ENCODE data around the gene SCG5.

The SCG5 gene

DNA sequence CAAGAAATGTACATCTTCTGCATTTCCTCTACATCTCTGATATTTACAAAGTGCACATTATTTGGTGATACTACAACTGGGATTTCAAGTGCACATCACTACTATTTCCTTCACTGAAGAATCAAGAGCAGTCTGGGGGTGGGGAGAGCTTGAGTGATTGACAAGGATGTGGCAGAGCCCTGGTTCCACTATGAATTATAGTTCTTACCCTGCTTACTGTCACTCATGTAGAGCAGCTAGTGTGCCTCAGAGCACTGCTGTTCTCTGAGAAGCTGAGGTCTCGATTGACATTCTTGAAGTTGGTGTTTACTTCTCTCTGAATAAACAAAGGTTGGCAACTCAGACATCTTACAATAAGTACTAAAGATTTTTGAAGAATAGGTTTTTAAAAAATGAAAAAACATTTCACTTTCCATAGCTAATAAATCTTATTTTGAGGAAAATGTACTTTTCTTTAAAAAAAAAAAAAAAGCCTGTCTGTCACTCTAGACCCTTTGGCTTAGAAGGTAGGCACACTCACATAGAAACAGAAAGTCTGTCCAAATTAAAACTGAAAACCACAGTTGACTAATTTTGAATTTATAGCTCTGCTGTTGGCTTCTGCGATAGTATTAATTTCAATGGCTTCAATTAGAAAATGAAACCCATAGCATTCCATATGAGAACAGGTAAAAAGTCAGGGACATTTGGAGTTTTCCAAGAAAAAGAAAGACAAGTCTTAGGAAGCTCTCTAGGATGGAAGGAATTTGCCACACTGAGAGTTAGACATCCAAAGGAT, 81.8 kb downstream of the SCG5 start:
- no peak for DNase-seq (ENCODE audit: low read depth)

DNA sequence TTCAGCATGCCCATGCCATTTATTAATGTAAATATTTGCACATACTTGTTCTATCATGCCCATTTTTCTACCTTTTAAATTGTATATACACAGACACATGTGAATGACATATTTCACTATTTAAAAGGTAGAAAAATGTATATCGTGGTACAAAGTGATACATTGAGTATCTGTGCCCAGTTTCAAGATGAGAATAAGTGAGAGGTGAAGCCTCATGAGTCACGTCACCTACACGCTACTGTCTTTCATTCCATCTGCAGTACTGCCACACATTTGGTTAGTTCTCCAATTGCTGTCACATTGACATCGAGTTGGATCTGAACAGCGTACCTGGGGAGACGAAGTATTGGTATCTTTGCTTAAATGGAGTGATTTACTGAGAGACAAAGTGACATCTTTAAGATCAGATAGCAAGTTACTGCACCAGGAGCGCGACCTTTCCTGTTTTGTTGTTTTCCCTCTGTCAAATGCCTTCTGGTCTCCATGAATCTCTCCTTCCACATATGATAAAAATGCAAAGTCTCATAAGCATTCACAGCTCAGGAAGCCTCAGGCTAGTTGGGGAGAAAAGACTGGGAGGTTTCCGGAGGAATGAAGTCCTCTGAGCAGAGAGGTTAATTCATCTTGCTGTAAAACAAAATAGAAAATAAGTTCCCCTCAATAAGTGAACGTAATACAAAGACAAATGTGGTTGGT, 88.3 kb downstream of the SCG5 start:
- DNase-seq (ENCODE audit: low read depth), result no peak

DNA sequence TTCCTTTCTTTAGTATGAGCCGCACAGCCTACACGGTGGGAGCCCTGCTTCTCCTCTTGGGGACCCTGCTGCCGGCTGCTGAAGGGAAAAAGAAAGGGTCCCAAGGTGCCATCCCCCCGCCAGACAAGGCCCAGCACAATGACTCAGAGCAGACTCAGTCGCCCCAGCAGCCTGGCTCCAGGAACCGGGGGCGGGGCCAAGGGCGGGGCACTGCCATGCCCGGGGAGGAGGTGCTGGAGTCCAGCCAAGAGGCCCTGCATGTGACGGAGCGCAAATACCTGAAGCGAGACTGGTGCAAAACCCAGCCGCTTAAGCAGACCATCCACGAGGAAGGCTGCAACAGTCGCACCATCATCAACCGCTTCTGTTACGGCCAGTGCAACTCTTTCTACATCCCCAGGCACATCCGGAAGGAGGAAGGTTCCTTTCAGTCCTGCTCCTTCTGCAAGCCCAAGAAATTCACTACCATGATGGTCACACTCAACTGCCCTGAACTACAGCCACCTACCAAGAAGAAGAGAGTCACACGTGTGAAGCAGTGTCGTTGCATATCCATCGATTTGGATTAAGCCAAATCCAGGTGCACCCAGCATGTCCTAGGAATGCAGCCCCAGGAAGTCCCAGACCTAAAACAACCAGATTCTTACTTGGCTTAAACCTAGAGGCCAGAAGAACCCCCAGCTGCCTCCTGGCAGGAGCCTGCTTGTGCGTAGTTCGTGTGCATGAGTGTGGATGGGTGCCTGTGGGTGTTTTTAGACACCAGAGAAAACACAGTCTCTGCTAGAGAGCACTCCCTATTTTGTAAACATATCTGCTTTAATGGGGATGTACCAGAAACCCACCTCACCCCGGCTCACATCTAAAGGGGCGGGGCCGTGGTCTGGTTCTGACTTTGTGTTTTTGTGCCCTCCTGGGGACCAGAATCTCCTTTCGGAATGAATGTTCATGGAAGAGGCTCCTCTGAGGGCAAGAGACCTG, 89.5 kb downstream of the SCG5 start:
- no peak for DNase-seq (ENCODE audit: low read depth)

DNA sequence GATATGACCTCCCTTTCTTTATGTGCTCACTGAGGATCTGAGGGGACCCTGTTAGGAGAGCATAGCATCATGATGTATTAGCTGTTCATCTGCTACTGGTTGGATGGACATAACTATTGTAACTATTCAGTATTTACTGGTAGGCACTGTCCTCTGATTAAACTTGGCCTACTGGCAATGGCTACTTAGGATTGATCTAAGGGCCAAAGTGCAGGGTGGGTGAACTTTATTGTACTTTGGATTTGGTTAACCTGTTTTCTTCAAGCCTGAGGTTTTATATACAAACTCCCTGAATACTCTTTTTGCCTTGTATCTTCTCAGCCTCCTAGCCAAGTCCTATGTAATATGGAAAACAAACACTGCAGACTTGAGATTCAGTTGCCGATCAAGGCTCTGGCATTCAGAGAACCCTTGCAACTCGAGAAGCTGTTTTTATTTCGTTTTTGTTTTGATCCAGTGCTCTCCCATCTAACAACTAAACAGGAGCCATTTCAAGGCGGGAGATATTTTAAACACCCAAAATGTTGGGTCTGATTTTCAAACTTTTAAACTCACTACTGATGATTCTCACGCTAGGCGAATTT, 91.2 kb downstream of the SCG5 start:
- no peak for DNase-seq (ENCODE audit: low read depth)

DNA sequence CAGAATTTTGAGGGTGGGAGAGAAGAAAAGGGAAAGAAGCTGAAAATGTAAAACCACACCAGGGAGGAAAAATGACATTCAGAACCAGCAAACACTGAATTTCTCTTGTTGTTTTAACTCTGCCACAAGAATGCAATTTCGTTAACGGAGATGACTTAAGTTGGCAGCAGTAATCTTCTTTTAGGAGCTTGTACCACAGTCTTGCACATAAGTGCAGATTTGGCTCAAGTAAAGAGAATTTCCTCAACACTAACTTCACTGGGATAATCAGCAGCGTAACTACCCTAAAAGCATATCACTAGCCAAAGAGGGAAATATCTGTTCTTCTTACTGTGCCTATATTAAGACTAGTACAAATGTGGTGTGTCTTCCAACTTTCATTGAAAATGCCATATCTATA, 91.8 kb downstream of the SCG5 start:
- no peak for DNase-seq (ENCODE audit: low read depth)

DNA sequence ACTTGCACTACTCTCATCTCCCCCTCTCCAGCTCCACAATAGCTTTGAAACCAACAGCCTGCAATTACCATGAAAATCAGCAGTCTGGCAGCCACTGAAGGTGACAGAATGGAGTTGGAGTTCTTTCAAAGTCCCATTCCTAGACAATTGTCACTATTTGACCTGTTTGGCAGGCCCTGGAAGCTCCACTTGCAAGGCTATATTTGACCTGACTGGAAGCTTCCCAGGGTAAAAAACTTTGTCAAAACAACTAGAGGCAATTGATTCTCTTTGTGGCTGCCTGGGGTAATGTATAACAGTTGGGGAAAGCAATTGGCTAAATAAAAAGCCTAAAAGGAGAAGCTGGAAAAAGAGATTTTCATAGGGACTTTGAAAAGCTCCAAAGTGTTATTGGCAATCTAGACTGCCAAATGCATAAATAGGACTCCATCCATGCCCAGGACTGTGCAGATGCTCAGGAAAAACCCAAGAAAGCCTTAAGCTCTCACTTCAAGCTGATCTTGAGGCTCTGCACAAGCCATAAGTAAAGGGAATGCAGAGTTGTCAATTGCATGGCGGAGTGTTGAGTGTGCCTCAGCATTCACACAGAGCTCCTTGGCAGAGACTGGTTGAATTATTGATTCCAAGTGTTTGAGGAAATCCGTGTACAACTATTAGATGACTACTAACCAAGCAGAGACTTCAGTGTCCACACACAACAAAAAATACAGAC, 94.6 kb downstream of the SCG5 start:
- DNase-seq (ENCODE audit: low read depth), result no peak

DNA sequence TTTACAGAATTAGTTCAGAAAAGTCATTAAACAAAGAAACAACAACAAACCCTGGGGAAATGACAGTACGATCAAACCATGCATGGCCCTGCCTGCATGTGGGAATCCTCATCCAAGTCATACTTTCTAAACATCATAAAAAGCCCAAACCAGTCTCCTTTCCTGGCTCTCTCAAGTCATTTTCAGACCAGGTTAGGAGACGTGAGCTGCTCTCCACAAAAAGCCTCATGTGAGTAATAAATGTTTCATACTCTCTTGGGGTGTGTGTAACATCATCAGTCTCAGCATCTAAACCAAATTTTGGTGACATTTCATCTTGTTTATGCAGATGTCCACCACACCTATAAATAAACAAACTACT, 95.2 kb downstream of the SCG5 start:
- no peak for DNase-seq (ENCODE audit: low read depth)

DNA sequence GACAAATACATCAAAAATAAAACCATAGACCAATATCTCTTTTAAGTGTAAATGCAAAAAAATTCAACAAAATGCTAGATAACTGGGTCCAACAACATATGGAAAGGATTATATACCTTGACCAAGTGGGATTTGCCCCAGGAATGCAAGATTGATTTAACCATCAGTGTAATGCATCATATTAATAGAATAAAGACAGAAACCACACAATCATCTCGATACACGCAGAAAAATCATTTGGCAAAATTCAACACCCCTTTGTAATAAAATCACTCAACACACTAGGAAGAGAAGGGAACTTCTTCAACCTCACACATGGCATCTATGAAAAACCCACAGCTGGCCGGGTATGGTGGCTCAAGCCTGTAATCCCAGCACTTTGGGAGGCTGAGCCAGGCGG, 95.8 kb downstream of the SCG5 start:
- DNase-seq (ENCODE audit: low read depth), result no peak

DNA sequence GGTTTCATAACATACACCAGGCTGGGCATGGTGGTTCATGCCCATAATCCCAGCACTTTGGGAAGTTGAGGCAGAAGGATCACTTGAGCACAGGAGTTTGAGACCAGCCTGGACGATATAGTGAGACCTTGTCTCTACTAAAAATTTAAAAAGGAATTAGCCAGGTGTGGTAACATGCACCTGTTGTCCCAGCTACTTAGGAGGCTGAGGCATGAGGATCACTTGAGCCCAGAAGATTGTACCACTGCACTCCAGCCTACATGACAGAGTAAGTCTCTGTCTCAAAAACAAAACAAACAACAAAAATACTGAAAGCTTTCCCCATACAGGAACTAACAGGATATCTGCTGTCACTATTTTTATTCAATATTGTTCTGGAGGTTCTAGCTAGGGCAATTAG, 97.2 kb downstream of the SCG5 start:
- DNase-seq (ENCODE audit: low read depth), result no peak

DNA sequence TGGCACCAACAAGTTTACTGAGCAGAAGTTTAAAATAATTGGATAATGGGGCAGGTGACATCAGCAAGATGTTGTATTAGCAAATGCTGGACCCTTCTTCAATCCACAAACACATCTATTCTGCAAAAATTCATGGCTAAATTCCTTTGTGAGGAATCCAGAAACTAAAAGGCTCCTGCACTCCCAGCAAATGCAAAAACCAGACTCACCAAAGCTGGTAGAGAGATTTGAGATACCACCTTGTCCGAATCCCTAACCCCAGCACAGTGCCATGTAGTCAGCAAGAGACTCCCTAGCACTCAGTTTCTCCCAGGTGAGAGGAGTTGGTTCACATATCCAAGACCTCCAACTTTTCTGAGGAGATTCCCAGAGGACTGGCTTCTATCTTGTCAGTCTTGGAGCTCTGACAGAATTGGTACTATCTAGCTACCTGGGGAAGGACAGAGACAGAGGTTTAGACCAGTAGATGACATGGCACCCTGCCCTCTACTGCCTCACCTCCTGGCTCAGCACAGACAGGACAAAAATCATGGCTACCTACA, 98.1 kb downstream of the SCG5 start:
- DNase-seq (ENCODE audit: low read depth), result no peak

DNA sequence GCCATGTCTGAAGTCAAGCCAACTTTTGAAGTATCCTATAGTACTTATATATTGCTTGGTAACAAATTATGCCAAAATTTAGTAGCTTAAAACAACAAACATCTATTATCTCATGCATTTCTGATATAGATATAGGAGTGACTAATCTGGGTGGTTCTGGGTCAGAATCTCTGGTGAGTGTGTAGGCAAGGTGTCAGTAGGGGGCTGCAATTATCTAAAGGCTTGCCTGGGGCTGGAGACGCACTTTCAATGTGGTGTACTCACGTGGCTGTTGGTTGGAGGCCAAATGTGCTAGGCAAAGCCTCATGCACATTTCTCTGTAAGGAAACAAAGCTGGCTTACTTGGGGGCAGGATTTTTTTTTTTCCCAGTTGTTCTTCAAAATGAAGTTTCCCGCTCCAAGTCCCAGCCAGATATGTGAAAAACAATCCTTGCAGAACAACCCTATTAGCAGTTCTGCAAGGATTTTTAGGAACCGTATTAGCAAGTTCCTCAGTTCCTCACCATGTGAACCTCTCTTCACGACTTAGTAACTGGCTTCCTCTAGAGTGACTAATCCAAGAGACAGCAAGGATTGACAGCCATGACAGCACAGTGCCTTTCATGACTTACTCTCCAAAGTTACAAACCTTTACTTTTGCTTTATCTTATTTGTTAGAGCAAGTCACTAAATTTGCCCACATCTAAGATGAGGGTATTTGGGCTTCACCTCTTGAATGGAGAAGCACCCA, 102.1 kb downstream of the SCG5 start:
- no peak for DNase-seq (ENCODE audit: low read depth)

DNA sequence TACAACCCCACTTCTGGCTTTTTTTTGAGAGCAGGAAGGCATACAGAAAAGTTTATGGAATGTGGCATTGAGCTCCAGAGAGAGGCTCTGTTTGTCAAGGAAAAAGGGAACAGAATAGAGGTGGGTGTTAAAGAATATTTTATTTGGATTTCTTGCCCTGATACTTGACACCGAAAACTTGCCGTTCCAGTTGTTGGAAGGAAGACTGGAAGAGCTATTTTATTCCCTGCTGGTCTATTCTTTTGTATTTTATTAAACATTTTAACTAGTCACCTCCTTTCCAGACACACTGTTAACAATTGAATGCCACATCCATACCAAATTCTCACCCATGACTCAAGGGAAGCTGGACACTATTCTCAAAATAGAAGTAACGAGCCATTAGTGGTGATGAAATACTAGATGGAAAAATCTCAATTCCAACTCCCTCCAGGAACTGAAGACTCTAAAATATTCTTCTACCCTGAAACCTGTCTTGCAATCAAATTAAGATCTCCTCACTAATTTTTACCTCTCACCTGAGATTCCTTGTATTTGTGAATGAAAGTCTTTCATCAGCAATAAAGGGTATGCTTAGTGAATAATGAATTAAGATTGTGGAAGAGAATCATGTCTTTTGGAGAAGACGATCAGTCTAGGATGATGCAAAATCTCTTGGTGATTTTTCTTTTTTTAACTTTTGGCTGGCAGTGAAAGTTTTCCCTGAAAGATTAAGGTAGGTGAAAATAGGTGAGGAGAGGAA, 104.8 kb downstream of the SCG5 start:
- DNase-seq (ENCODE audit: low read depth), result no peak
